GM03348 (cell line): ENCODE measurements around the gene PDZD2.
"Not testable (repeated sequence)": the region's sequence is repeated elsewhere in the genome, so short reads cannot be mapped to it uniquely, and the experiment has no call there.

Experiments used
- DNase-seq: peaks from one replicate; pipeline ENCODE4 v3.0.0; 2012; ENCODE audit warnings: low spot score

Gene PDZD2

DNA sequence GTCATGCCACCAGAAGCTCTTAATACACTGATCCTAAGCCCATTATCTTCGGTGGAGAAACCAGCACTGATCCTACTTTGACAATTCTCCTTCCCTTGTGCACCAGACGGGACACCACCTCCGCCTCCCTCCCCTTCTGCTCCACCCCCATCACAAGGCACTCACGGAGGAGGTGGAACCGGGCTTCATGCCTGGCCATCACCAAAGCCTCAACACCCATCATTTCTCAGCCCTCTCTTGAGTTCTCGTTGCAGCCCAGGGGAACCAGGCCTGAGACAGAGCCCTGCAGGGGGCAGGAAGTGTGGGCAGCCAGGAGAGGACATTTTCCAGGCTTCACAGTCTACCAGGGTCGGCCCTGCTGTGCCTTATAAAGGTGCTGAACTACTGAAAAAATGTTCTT lies 374.7 kb downstream of the PDZD2 start:
- no peak for DNase-seq

DNA sequence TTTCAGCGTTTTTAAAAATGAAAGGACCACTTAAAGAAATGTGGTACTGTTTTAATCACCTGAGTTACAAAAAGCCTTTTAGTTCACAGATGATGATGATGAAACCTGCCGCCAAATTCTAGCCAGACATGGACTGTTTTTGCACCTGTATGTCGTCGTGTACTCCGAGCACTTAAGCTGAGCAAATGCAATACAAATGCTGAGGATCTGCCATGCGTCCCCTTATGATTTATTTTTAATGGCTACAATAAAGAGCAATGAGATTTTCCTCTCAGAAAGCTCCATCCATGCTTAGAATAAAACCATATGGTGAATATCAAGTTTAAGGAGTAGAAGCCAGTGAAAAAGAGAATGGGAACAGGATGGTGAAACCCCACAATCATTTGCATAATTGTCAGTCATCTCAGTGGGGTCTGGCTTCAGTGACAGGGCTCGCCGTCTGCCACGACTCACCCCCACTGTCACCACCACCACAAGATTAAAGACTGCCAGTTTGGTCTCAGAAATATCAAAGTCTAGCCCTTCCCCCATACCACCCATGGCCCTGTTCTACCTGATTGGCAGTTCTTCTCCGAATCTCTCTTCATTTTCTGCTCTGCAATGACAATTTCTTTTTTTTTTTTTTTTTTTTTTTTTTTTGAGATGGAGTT lies 375.3 kb downstream of the PDZD2 start:
- no peak for DNase-seq

DNA sequence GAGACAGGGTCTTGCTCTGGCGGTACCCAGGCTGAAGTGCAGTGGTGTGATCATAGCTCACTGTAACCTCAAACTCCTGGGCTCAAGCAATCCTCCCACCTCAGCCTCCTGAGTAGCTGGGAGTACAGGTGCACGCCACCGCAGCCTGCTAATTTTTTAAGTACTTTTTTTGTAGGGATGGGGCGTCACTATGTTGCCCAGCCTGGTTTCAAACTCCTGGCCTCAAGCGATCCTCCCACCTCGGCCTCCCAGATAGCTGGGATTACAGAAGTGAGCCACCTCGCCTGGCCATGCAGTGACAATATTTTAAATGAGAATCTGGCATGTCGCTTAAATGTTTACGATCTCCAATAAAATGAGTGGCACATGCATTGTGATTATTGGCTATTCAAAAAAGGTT lies 376.3 kb downstream of the PDZD2 start:
- DNase-seq: not testable (repeated sequence)

DNA sequence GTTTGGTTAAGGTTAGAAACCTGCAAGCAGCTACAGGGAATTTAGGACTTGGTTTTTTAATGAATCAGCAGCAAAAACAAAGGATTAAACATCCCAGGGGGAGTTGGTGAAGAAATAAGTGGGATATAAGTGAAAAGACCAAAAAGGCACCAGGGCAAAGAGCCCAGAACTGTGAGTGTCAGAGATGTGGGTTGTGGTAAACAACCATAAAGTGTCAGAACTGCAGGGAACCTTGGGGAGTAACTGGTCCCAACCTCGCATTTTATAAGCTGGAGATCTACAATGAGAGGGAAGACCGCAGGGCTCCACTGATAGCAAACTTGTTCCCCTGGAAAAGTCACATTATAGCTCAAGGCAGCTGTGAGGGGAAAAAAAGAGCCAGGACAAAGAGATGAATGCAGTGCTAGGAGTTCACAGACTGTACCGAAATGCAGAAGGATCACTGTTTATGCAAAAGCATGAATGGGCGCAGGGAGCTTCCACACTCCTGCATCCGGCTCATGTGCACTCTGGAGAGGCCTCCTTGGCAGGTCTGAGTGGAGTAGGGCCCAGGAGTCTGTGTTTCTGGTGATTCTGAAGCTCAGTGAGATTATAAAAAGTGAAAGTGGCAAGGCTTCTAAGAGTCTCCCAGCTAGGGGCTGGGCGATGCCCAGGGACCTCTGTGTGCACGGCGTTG lies 378.9 kb downstream of the PDZD2 start:
- peak; percentile 23 for DNase-seq

DNA sequence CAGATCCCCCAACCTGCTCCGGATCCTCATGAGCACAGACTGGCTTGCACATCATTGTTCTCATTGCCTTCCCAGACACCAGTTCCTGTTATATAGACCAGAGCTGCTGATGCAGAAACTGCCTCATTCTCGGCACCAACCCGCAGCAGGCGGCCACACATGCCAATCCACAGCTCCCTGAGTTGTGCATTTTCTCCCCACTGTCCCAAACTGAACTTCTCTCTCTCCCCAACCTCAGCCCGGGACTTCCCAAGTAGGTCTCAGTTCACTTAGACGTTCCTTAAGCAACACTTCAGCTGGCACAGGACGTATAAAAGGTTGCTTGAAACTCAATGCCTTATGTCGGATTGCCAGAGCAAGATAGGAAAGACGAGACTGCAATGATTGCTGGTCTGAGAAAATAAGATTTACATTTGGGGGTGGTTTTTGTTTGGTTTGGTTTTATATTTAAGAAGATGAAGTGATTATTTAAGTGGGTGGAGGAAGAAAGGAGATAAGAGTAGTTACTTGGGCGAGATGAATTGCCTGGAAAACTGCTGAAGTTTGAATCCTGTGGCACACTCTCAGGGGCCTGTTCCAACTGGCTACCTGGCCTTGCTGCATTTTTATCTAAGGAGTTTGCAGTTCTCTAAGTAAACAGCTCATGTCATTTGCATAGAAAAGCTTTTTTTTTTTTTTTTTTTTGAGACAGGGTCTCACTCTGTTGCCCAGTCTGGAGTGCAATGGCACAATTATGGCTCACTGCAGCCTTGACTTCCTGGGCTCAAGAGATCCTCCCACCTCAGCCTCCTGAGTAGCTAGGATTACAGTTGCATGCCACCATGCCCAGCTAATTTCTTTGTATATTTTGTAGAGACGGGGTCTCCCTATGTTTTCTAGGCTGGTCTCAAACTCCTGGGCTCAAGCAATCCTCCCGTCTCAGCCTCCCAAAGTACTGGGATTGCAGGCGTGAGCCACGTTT lies 379.8 kb downstream of the PDZD2 start:
- no peak for DNase-seq

DNA sequence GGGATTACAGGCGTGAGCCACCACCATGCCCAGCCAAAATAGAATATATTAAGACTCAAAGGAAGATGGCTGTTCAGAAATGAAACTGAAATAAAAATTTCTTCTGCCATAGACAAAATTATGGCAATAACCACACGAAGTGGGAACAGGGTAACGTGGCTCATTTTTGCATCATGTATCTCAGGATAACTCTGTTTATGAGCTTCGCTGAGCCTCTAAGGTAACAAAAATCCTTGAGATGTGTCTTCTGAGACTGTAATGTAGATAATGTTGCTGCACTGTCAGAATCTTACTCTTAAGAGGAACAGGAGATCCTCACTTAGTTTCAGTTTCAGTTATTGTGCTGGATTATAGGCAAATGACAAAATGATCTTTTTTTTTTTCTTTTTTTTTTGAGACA lies 381.3 kb downstream of the PDZD2 start:
- DNase-seq: no peak

DNA sequence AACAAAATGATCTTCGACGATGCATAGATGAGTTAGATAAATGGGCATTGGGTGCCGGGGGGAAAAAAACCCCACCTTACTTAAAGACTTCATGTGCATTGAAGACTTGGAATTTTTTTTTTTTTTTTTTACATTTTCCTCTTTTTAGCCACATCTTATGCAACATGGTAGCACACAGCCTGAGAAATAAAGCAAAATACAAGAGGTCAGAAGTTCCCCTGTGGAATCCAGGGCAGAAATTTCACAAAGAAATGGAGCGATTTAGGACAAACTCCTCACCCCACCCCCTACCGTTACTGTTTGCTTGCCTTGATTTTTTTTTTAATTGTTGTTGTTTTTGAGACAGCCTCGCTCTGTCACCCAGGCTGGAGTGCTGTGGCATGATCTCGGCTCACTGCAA lies 382.0 kb downstream of the PDZD2 start:
- DNase-seq: no peak

DNA sequence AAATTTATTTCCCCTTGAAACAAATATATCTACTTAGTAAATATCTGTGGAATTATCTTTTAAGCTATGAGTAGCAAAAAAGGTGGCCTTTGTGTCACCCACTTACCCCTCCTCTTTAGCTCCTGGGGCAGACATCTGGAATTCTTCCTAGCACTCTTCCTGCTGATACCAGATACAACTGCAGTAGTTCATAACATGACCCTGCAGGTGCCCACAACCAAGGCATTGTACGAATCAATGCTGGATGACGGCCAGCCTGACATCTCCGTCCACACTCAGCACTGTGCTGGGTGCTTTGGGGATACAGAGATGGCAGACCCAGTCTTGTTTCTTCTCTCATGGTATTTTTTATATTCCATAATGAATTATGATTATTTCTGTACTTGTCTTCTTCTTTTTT lies 382.8 kb downstream of the PDZD2 start:
- DNase-seq: no peak

DNA sequence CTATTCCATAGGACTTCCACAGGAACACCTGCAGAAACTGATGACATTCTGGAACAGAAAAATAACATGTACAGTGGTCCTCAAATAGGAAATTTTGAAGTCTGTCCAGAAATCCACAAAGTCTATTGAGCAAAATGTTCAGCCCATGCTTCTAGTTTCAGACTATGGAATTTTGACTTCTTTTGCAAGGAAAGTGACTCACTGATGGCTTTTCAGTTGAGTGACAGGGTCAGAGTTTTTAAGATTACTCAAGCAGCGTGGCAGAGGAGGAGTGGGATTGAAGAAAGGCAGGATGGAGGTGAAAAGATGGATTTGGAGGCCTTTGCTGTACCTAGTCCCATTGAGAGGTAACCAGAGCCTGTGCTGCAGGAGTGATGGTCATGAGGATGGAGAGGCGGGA lies 383.7 kb downstream of the PDZD2 start:
- no peak for DNase-seq

DNA sequence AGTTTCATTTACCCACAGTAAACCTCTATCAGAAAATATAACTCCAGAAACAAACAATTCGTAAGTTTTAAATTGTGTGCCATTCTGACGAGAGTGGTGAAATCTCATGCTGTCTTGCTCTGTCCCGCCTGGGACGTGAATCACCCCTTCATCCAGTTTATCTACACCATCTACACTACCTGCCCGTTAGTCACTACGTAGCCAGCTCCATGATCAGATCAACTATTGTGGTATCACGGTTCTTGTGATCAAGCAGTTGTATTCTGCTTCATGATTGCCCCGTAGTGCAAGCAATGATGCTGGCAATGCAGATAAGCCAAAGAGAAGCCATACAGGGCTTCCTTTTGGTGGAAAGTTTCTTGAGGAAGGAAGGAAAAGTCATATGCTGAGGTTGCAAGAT lies 384.9 kb downstream of the PDZD2 start:
- no peak for DNase-seq

DNA sequence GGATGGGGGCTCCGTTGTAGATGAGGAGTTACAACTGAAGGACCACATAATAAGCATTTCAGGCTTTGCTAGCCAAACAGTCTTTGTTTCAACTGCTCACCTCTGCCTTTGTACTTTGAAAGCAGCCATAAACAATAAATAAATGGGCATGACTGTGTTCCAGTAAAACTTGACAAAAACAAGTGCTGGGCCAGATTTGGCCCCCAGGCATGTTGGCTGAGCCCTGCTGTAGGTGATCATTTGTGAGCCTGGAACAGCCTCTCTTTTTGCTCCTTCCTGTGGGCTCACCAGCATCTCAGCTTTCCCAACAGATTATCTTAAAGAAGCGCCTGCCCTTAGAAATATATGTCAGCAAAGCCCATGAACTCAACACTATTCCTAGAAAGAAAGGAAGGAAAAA lies 385.8 kb downstream of the PDZD2 start:
- DNase-seq: no peak

DNA sequence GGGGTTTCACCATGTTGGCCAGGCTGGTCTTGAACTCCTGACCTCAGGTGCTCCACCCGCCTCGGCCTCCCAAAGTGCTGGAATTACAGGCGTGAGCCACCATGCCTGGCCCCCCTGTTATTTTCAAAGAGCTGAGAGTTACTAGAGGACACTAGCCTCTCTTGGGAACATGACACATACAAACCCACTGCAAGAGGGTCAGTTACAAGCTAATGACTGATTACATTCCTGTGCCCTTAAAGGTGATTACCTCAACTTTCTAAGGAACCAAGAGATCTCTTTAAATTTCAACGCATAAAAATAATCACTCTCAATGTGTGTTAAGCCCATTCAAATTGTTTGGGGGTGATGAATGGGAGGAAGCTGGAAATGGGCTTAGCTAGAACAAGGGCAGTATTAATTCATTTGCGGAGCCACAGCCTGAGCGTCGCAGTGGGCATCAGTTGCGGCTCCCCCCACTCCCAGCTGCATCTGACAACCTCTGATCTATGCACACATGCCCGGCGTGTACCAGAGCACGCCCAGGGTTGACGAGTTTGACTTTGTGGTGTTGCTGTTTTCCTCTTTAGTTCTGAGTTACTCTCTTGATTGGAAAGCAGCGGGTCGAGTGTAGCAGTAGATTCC lies 388.3 kb downstream of the PDZD2 start:
- DNase-seq: peak; percentile 11

DNA sequence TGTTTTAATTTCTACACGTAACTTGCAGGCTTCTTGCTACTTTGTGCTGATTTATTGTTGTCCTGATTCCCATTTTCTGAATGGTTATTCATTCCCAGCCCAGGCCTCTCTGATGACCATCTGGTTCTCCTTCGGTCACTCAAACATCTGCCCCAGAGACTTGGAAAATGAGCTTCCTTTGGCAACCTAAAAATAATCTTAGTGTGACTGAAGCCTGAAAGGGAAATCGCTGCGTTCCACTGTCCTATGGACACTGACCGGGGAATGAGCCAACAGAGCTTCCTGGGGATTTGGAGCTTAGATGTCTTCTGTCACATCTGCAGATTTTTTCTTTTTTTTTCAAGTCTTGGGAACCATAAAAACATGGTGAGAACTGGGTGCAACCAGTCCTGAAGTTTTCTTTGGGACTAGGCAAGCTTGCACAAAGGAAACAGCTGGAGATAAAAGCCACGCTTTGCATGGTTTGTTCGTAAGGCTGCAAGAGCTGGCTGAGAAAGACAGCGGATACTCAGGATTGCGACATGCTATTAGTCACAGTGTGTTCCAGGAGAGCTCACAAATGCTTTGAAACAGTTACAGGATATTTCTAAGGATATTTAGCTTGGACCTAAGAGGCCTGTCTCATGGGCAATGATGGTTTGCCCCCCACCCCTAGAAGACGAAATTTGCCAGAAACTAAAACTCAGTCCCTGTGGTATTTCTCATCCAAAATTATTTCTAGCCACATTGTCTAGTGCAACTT lies 389.0 kb downstream of the PDZD2 start:
- peak; percentile 82 for DNase-seq

DNA sequence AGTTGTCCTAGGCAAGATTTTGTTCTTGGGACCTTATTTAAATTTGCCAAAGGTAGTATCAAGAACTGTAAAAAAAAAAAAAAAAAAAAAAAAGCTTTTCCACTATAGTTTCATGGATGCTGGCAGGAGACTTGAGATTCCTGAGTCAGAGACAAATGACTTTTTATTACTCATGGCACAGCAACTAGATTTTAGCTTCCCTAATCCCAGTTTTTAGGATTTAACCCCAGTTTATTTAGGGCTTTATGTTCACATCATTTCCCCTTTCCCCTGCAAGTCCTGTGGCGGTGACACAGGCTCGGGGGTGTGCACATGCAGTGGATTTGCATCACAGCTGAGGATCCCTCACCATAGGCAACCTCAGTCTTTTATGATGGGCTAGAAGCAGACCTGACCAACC lies 390.3 kb downstream of the PDZD2 start:
- peak; percentile 37 for DNase-seq

DNA sequence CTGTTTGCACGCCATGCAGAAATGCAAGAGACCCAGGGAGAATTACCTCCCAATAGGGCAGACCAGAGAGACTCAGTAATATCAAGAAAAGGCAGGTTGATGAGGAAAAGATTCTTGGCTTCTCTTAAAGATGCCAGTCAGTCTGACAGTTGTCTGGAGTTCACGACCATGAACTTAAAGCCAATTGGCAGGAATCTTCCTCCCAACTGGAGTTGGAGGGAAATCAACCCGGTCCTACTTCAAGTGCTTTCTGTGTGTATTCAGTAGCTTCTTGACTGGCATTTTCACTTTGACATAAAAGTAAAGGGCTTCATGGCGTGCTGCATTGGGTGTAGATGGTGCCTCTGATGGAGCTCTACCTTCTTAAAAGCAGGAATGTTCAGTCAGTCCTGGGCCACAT lies 390.9 kb downstream of the PDZD2 start:
- DNase-seq: no peak

DNA sequence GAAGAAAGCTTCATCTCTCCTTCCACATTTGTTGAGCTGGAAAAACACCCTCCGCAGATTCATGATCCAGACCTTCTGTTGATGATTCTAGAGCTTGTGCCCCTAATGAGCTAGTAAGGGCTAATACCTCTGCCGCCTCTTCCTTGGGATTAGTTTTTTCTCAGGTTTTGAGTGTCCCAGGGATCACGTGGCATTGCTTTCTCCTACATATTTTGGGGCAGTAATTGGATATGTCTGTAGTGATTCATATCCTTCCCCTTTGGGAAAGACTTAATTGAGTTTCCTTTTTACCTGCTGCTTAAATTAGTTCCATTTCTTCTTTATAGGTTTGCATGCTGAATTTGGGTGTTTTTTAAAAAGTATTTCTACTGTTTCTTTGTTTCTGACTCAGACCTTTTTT lies 391.3 kb downstream of the PDZD2 start:
- no peak for DNase-seq

DNA sequence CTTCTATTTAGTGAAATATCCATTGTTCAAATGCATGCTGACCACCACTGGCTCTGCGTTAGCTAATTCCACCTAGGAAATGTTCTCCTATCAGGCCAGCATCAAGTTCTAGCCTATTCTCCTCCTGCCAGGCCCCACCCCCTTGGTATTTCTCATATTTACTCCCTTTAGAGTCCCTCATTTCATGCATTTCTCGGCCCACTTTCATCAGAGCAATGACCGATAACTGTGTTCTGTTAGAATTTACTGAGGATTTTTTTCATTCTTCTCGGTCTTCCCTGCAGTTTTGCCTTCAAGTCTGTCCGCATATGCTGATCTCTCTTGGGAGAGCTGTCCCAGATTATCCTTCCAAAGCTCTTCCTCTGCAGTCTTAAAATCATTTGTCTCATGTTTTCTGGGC lies 391.8 kb downstream of the PDZD2 start:
- DNase-seq: no peak

DNA sequence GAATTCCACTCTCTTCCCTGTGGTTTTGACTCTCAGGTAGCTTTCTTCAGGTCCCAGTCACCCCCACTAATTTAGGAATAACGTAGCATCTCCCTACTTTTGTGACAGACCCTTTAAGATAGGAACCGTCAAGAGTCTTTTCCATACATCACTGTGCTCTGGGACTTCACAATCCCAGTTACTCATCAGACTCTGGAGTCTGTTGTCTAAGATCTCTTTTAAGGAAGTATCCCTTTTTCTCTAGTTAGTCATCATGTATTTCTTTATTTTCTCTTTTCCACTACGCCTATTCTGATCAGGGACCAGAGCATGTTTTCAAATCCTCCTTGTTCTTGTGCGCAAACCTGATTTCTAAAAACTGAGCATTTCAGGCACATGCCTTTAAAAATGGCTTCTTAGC lies 392.2 kb downstream of the PDZD2 start:
- peak; percentile 40 for DNase-seq

DNA sequence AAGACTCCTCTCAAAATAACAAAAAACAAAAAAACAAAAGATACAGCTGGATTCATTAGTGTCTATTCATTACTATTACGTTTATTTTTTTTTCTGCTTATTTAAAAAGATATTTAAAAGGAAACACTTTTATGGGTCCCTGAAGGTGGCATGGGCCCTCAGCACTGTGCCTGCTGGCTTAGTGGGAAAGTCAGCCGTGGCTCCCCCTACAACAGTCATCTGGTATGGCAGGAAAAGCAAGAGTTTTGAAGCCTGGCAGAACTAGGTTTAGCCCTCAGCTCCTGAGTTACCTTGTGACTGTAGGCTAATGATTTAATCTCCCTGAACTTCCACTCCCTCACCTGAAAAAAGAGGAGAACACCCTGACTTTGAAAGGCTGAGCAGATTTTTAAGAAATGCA lies 399.6 kb downstream of the PDZD2 start:
- DNase-seq: no peak

DNA sequence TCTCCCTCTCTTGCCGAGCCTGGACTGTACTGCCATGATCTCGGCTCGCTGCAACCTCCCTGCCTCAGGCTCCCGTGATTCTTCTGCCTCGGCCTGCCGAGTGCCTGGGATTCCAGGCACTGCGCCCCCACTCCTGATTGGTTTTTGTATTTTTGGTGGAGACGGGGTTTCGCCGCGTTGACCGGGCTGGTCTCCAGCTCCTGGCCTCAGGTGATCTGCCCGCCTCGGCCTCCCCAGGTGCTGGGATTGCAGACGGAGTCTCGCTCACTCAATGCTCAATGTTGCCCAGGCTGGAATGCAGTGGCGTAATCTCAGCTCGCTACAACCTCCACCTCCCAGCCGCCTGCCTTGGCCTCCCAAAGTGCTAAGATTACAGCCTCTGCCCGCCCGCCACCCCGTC lies 400.2 kb downstream of the PDZD2 start:
- not testable (repeated sequence) for DNase-seq

DNA sequence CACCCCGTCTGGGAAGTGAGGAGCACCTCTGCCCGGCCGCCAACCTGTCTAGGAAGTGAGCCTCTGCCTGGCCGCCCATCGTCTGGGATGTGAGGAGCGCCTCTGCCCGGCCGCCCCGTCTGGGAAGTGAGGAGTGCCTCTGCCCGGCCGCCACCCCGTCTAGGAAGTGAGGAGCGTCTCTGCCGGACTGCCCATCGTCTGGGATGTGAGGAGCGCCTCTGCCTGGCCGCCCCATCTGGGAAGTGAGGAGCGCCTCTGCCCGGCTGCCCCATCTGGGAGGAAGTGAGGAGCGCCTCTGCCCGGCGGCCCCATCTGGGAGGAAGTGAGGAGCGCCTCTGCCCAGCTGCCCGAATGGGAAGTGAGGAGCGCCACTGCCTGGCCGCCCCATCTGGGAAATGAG lies 400.7 kb downstream of the PDZD2 start:
- not testable (repeated sequence) for DNase-seq

DNA sequence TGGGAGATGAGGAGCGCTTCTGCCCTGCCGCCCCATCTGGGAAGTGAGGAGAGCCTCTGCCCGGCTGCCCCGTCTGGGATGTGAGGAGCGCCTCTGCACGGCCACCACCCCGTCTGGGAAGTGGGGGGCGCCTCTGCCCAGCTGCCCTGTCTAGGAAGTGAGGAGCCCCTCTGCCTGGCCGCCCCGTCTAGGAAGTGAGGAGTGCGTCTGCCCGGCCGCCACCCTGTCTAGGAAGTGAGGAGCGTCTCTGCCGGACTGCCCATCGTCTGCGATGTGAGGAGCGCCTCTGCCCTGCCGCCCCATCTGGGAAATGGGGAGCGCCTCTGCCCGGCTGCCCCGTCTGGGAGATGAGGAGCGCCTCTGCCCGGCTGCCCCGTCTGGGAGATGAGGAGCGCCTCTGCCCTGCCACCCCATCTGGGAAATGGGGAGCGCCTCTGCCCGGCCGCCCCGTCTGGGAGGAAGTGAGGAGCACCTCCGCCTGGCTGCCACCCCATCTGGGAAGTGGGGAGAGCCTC lies 401.3 kb downstream of the PDZD2 start:
- DNase-seq: not testable (repeated sequence)
